Anterior cingulate cortex (tissue), 58 donors: ENCODE measurements around the gene KCNB1.

Source experiments
- DNase-seq, 58 donors: peaks; one replicate each; lab custom pipeline; 2025; lab: John Stamatoyannopoulos, UW

Gene KCNB1

DNA sequence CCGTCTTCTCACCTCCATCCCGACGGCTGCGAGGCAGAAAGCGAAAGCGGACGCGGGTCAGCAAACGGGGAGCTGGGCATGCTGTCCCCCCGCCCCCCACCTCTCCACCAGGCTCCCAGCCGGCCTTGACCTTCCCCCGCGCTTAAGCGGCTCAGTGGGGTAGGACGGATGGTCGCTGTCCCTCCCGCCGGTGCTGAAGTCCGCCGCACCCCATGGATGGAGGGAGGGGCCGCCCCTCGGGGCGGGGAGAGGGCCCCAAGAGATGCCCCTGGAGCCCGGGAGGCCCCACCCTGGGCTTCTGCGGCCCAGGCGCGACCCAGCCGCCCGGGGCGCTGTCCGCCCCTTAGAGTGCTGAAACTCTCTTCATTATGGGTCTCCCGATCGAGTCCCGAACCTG, at the start of gene KCNB1:
Gene KCNB1, minus strand, starts transcription at position 48 of the 397 bp plus-strand sequence. CDS start 188 bp downstream, outside the sequence.
- DNase-seq = peak in 17 of 58 donors; percentile 4 to 39 (median 12)

DNA sequence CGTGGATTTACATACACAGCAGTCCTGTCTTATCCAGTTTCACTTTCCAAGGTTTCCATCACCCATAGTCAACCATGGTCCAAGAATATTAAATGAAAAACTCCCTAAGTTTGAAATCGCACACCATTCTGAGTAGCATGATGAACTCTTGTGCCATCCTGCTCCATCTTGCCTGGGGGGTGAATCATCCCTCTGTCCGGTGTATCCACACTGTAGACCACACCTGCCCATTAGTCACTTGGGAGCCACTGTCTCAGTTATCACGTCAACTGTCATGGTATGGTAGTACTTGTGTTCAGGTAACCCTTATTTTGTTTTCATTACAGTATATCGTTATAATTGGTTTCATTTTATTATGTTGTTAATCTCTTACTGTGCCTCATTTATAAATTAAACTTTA, 47.0 kb upstream of the KCNB1 start:
- DNase-seq = no peak

DNA sequence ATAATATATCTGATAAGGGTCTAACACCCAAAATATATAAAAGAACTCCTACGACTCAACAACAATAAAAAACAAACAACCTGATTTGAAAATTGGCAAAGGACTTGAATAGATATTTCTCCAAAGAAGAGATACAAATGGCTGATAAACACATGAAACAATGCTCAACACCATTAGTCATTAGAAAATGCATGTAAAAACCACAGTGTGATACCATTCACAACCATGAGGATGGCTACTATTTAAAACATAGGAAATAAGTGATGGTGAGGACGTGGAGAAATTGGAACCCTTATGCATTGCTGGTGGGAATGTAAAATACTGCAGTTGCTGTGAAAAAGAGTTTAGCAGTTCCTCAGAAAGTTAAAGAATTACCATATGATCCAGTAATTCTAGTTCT, 44.1 kb upstream of the KCNB1 start:
- no peak for DNase-seq

DNA sequence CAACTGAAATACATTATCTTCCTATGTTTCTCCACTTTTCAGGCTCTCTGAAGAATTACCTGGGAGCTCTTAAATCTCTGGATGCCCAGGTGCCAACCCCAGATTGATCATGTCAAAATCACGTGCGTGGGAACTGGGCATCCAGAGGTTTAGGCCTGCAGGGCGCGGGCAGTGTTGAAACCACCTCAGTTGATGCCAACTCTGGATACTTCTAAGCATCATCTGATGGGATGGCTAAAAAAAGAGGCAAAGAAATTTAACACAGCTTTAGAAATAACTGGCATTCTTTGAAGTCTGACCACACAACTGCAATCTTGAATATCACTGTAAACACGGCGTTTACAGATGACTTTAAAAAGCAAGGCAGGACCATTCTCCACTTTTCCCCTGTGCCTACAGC, 43.6 kb upstream of the KCNB1 start:
- DNase-seq = no peak

- no peak for DNase-seq
Observed at GRCh38 chr20:49523767-49524360, 41.4 kb upstream of the KCNB1 start.

DNA sequence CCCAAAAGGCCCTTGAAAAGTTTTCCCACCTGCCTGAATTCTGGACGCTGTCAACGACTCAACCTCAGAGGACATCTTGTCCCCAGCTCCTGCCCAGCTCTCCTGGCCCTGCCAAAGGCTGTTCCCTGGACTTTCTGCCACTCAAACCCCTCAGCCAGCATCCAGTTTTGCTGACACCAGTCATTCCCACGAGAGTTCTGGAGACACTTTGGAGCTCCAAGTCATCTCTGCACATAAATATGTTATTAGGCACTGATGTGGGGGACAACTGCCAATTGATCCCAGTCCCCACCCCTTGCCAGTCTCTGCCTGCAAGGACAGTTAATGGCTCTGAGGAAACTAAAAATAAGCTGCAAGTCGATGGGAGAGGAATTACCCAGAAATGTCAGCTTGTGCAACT, 38.9 kb upstream of the KCNB1 start:
- no peak for DNase-seq

DNA sequence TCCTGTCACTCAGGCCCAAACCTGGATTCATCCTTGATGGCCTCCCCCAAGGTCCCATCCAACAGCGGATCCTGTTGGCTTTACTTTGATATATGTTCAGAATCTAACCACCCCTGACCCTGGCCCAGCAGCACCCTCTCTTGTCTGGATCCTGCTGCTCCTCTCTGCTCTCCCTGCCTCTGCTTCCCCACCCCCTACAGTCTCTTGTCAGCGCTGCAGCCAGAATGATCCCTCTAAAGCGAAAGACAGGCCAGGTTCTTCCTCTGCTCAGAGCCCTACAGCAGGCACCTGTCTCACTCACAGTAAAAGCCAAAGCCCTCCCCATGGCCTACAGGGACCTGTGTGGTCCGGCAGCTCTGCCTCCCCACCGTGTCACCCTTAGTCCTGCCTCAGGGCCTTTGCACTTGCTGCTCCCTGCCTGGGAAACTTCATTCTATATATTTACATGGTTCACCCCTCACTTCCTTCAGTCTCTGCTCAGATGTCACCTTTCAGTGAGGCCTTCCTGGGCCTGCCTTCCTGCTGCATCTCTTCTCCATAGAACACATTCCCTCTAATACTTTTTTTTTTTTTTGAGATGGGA, 37.4 kb upstream of the KCNB1 start:
- no peak for DNase-seq

DNA sequence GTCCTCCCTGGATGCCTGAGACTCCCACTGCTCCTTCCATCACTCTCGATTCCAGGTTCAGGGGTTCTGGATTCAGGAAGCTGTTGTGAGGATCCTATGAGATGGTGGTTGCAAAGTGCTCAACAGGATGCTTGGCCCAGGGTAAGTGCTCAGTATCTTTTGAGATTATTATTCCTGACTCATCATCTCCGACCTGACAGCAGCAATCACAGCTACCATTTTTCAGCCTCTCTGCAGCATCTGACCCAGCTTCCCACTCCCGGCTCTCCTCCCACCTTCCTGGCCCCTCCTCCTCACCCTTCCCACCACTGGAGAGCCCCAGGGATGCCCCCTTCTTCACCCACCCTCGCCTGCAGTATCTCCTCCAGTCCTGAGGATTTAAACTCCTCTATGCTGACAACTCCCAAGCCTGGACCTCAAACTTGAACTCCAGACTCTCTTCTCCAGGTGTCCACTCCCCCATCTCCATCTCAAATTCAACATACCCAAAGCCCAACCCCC, 36.8 kb upstream of the KCNB1 start:
- no peak for DNase-seq

- no peak for DNase-seq
Observed at GRCh38 chr20:49518576-49518975, 36.1 kb upstream of the KCNB1 start.

DNA sequence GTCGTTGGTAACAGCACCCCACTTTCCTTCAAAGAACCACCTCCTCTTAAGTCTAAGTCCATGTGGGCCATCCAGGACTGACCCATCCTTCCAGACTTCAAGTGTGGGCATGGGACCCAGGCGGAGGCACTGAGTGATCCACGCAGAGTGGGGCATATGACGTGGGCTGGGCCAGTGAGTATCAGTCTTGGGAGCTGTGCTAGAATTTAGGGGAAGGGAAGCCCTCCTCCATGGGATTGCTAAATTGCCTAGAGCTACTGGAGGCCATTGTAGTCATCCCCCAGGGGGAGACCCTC, 35.3 kb upstream of the KCNB1 start:
- DNase-seq = no peak

- no peak for DNase-seq
Observed at GRCh38 chr20:49516916-49517804, 34.7 kb upstream of the KCNB1 start.

DNA sequence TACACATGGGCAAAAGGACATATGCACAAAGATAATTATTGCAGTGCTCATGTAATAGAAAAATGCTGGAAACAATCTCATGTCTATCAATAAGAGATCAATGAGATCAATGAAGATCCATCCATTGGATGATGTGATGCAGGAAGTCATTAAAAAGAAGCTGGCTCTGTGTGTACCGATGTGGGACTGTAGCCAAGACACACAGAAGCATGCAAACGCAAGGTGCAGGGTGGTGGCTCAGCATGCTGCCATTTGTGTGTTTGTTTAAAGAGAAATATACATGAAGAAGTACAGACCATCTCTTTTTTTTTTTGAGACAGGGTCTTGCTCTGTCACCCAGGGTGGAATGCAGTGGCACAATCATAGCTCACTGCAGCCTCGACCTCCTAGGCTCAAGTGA, 33.1 kb upstream of the KCNB1 start:
- DNase-seq = no peak

- DNase-seq = no peak
Observed at GRCh38 chr20:49513517-49513916, 31.0 kb upstream of the KCNB1 start.

GRCh38 chr20:49513009-49513408, 30.5 kb upstream of the KCNB1 start:
- no peak for DNase-seq

DNA sequence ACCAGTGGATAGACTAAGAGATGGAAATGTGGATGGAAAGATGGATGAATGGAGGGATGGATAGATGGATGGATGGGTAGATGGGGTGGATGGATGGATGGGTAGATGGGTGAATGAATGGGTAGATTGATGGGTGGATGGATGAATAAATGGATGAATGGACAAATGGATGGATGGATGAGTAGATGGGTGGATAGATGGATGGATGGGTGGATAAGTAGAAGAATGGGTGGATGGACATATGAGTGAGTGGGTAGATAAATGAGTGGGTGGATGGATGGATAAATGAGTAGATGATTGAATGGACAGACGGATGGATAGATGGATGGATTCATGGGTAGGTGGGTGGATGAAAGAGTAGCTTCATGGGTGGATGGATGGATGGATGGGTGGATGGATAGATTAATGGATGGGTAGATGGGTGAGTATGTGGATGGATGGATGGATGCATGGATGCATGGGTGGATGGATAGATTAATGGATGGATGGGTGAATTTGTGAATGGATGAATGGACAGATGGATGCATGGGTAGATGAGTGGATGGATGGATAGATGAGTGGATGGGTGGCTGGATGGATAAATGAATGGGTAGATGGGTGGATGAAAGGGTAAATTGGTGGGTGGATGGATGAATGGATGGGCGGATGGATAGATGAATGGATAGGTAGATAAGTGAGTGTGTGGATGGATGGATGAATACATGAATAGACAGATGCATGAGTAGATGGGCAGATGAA, 29.5 kb upstream of the KCNB1 start:
- DNase-seq = no peak

GRCh38 chr20:49510562-49511122, 28.2 kb upstream of the KCNB1 start:
- no peak for DNase-seq

GRCh38 chr20:49508435-49509199, 26.1 kb upstream of the KCNB1 start:
- DNase-seq = peak in 23 of 58 donors; percentile 1 to 63 (median 25)

- DNase-seq = no peak
Observed at GRCh38 chr20:49507741-49508434, 25.4 kb upstream of the KCNB1 start.

GRCh38 chr20:49505518-49505917, 23.1 kb upstream of the KCNB1 start:
- DNase-seq = peak in 54 of 58 donors; percentile 10 to 89 (median 44)
